GM21447 (cell line): Measurements from ENCODE around the gene TMEM120A.

ENCODE experiments used
- ATAC-seq: cut with Tn5 transposase; IDR thresholded peaks from one replicate; pipeline ENCODE4 v1.9.1; 2021; ENCODE audit not compliant: unreplicated experiment

Gene TMEM120A

GRCh38 chr7:75995996-75996395 lies 1.6 kb upstream of the TMEM120A start:
- no peak for ATAC-seq

DNA sequence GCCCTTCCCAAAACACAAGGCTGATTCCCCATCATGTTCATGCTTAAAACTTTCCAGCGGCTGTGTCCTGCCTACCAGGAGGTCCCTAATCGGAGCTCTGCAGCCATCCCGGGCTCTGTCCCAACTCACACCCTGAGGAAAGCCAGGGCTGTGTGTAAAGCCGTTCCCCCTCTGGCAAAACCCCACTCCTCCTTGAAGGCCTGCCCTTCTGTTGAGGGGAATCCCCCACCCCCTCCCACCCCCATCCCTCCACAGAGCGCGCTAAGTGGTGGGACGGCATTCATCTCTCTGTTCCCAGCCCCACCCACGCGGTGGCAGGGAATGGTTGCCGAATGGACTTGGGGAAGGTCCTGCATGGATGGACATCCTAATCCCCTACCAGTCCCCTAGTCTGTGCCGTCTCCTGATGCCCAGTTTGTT lies 667 bp upstream of the TMEM120A start:
- no peak for ATAC-seq

DNA sequence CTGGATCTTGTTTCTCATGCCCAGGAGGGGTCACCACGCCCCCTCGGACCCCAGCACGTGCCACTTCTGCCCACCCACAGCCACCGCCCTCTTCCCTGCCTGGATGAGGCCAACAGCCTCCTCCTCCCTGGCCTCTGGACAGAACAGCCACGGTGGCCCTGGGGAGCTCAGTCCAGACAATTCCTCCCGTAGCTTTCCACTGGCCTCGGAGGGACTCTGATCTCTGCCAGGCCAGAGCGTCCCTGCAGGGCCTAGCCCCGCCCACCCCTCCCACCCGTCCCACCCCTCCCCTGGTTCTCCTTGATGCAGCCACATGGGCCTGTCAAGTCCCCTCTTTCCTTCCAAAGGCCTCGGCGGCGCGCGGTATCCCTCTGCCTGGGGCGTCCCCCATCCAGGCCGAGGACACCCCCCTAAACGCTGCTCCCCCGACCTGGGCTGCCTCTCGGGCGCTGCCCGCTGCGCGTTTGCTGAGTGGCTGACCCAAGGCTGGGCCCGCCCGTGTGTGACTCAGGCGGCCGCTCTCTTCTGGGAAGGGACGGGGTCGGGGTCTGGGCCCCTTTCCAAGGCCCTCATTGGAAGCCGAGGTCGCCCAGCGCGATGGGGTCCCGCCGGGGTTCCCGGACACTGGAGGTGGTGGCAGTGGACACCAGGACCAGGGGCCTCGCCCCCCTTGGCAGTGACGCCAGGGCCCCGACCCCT lies 557 bp downstream of the TMEM120A start:
- ATAC-seq: peak; percentile 17

GRCh38 chr7:75992083-75992755 lies 2.2 kb downstream of the TMEM120A start:
- no peak for ATAC-seq

GRCh38 chr7:75991531-75992082 lies 2.8 kb downstream of the TMEM120A start:
- ATAC-seq: no peak

DNA sequence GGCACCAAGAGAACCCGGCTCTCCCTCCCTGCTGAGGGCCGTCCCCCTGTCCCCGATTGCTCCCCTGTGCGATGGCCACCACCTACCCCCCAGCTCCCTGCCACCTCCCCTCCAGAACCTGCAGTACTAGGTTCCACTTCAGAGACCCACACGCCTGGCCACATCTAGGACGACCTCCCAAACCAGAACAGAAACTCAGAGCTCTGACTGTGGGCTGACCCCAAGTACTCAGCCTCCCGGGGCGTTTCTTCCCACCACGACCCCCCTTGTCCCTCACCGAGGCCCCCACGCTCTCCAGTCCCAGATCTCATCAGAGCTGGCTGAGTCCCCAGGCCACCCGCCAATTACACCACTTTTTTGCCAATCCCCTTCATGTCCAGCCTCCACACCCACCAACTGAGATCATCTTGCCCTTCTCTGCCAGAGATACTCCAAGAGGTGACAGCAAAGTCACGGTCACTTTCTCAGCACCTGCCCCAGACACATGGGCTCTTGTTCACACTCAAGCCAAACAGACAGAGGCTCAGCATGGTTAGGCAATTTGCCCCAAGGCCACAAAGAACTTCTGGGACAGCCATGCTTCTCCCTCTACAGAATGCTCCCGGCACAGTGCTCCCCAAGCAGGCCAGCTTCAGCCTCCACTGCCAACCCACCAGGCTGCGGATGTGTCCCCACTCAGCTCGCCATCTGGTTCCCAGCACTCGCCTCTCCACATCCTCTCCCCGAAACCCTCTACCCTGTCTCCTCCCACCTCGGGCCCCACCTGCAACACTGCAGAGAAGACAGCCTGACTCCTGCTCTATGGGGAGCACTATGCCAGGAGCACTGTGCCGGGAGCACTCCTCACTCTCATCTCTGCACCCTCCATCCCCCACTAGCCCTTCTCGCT lies 4.7 kb downstream of the TMEM120A start:
- ATAC-seq: no peak

DNA sequence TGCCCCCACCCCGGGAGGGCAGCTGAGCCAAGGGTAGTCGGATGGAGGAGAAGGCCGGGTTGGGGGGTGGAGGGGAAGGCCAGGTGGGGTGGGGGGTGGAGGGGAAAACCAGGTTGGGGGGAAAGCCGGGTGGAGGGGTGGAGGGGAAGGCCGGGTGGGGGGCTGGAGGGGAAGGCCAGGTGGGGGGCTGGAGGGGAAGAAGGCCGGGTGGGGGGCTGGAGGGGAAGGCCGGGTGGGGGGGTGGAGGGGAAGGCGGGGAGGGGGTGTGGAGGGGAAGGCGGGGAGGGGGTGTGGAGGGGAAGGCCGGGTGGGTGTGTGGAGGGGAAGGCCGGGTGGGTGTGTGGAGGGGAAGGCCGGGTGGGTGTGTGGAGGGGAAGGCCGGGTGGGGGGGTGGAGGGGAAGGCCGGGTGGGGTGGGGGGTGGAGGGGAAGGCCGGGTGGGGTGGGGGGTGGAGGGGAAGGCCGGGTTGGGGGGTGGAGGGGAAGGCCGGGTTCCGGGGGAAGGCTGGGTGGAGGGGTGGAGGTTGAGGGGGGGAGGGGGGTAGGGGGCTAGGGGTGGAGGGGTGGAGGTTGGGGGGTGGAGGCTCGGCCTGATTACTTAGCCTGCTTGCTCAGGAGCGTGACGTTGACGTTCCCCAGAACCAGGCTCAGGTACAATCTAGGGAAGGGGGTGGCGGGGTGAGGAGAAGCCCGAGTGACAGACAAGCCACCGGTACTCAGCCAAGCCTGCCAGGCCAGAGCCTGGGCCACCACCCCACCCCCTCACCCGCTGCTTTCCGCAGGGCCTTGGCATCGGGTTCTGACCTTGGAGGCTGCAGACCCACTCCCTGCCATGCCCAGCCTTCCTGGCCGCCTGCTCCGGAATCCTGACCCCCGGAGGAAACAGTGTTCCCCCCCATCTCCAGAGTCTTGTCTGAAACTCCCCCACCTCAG lies 5.6 kb downstream of the TMEM120A start:
- ATAC-seq: no peak

DNA sequence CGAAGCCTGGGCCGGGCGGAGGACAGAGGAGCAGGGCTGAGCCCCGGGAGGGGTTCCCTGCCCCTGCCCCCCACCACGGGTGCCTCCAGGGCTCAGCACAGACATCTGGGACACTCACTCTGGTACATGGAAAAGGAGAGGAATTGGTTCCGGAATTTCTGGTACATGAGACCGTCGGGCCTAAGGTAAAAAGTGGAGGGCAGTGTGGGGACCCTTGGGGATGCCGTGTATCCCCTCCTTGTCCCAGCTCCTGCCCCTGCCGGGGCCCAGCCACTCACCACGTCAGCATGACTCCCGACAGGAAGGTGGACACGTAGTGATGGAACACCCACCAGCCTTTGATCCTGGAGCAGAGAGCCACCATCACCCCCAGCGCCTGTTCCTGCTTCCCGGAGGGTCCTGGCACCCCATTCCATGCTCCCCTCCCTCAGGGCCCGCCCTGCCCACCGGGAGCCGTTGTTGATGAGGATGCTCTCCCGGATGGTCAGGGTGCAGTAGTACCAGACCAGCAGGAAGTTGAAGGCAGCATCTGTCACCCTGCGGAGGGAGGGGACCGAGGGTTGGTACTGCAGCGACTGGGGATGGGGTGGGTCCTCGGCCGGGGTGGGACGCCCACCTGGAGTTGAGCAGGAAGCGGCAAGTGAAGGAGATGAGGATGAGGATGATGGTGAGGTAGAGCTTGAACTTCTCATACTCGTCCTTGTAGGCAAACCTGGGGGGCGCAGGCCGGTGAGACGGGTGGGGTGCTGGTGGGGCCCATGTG lies 6.4 kb downstream of the TMEM120A start:
- ATAC-seq: no peak

DNA sequence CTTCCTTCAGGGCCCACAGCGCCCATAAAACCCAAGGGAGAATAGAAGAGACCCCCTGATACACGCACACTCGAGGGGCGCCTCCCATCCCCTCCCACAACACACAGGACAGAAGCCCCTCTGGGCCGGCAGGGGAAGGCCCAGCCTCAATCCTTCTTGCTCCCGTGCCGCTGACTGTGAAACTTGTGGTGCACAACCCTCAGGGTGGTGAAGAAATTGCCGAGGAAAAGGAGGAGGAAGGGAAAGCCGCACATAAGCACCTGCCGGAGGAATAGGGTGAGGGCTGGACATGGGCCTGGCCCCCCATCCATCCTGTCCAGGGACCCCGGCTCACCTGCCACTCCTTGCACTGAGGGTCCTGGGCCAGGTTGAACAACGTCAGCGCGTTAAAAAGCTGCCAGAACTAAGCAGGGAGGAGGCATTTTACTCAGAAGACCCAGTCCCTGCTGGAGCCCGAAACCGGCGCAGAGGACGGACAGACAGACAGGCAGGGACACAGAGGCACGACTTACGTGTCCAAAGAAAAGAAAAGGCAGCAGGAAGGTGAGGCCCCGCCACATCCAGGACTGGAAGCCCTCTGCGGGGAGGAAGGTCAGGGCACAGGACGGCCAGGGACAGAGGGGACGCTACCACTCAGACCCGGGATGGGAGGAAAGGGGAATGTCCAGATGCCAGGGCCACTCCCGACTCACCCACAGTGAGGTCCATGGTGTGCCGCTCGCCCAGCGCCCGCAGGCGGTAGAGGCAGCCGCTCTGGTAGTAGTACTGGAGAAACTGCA lies 7.2 kb downstream of the TMEM120A start:
- no peak for ATAC-seq

- ATAC-seq: no peak
These were observed 8.1 kb downstream of the TMEM120A start for GRCh38 chr7:75986147-75986781.

GRCh38 chr7:75985518-75986146 lies 8.8 kb downstream of the TMEM120A start:
- ATAC-seq: no peak

DNA sequence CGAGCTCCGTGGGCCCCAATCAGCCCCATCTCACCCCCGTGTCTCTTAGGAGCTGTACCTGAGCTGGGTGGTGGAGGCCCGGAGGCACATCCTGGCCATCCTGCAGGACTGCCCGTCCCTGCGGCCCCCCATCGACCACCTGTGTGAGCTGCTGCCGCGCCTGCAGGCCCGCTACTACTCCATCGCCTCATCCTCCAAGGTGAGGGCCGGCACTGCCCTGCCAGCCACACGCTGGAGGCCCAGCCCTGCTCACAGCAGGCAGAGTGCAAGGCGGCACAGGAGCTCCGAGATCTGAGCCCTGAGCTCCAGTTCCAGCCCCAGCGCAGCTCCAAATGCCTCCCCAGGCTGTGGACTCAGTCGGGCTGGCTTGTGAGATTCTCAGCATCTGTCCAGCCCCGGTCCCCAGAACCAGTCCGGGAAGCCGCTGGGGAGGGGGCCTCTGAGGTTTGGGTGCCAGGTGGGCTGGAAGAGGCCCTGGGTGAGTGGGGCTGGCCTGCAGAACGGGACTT lies 9.3 kb downstream of the TMEM120A start:
- no peak for ATAC-seq

- no peak for ATAC-seq
These were observed 10.0 kb downstream of the TMEM120A start for GRCh38 chr7:75984130-75985008.

DNA sequence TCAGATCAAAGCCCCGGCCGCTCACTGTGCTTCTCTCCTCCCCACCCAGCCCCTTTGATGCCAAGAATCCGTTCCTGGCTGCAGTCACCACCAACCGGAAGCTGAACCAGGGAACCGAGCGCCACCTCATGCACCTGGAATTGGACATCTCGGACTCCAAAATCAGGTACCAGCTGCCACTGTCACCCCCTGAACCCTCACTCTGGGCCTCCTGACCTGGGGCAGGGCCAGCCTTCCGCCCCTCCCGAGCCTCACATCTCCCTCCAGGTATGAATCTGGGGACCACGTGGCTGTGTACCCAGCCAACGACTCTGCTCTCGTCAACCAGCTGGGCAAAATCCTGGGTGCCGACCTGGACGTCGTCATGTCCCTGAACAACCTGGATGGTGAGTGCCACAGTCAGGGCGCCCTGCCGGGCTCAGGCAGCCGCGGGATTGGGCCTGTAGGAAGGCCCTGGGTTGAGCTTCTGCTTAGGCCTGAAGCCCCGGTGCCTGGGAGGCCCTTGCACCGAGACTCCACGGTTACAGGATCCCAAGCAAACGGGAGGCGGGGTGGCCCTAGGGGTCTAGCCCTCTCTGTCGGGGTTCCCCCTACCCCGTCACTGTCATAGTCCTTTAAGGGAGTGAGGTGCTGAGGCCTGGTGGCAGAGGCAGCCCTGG lies 10.8 kb downstream of the TMEM120A start:
- ATAC-seq: no peak

DNA sequence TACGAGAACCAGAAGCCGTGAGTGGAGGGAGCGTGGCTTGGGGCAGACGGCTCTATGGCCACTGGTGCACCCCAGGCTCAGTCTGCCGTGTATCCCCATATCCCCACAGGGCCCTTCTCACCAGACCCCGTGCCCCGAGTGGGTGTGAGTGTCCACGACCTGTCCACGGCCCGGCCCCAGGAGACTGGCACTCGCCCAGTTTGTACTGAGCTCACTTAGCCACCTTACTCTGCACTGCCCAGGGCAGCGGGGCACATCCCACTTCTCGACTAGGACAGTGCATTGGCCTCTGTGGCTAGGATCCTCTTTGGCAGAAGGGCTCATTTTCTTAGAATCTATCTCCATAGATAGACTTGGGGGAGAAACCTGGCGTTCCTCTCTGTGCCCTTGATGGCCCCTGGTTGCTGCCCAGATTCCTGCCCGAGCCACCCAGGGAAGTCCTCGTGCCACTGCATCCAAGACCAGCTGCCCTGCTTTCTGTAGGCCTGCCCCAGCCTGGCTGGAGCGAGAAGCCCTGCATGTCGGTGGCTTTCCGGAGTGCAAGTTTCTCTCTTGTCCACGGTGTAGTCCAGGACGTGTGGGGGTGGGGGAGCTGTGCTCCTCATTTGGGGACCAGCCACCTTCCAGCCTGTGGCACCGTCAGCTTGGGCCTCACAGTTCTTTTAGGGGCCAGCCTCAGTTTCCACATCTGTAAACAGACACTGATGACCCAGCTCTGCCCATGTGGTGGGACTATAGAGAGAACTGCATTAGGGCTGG lies 11.9 kb downstream of the TMEM120A start:
- no peak for ATAC-seq
